ENCODE measurements around the gene GRID2. TPM values are rescaled to one million over a fixed set of nuclear protein-coding genes. Genes with fewer than 3 reads are reported as not detected.

GRID2 gene
- polyA plus RNA-seq, 1 of the 3 experiments (the other 2 are of a cell fraction): not detected

GRCh38 chr4:93751411-93751810, 1447.6 kb downstream of the GRID2 start (continued):
- TF ChIP-seq POLR2AphosphoS5 (IDR thresholded peaks at IDR 0.05; ENCODE audit: low read depth, low read length): no peak
- no peak for TF ChIP-seq GABPA (IDR thresholded peaks at IDR 0.05; ENCODE audit: low read depth)
- no peak for TF ChIP-seq TCF12 (IDR thresholded peaks at IDR 0.05)
- no peak for TF ChIP-seq NRF1 (IDR thresholded peaks at IDR 0.05; ENCODE audit: low read depth, low read length)

- no peak overlapping the region for H3K4me3 ChIP-seq (ENCODE audit: low read depth in 2 of 2, low read length in 1 of 2)
- H3K9me3 ChIP-seq: no peaks in the 10 kb centered on the region
- H3K4me1 ChIP-seq (ENCODE audit: control insufficient read depth in 1 of 2, insufficient read depth in 2 of 2, low read depth in 1 of 2, low read length in 1 of 2): peaks cover 0 to 4% of the 10 kb centered on the region in 2 experiments; a peak in 2 of 4 replicates
- ChIA-PET CTCF (interaction anchor here (1.2 to 1.7 kb wide), 3 partner anchors 8 to 22 kb away, joined by 3 read pairs; no protein-coding TSS in a partner anchor), POLR2A (no interaction called here)
- H3K36me3 ChIP-seq (replicated peaks in 1 of 2; ENCODE audit: control insufficient read depth in 1 of 2, insufficient read depth in 2 of 2, low read length in 1 of 2): no peaks in the 10 kb centered on the region
- H3K27me3 ChIP-seq (ENCODE audit: insufficient read depth): no peaks in the 10 kb centered on the region
- H3F3A ChIP-seq (replicated peaks; ENCODE audit: insufficient read depth): no peaks in the 10 kb centered on the region
- H3K4me2 ChIP-seq: no peak overlapping the region
- TF ChIP-seq RCOR1 (IDR thresholded peaks at IDR 0.05; ENCODE audit: low read length) (no peak), MXI1 (IDR thresholded peaks at IDR 0.05; ENCODE audit: low read depth, low read length) (no peak), REST (IDR thresholded peaks at IDR 0.05; ENCODE audit: low read depth, low read length) (no peak), JUND (IDR thresholded peaks at IDR 0.05) (no peak), EP300 (IDR thresholded peaks at IDR 0.05; ENCODE audit: borderline replicate concordance in 1 of 2, low read depth in 1 of 2, low read length in 1 of 2) (no peak), IRF3 (IDR thresholded peaks at IDR 0.05; ENCODE audit: low read depth, low read length) (no peak), ZBTB33 (IDR thresholded peaks at IDR 0.05; ENCODE audit: borderline replicate concordance, low read depth) (no peak), RFX5 (IDR thresholded peaks at IDR 0.05; ENCODE audit: low read length) (no peak), NRF1 (IDR thresholded peaks at IDR 0.05; ENCODE audit: low read depth, low read length) (no peak)
- no peak overlapping the region for H3K27ac ChIP-seq (ENCODE audit: low read depth in 2 of 2, low read length in 1 of 2)
- H4K20me1 ChIP-seq (ENCODE audit: insufficient read depth): no peaks in the 10 kb centered on the region
- no peaks in the 10 kb centered on the region for H3K79me2 ChIP-seq (ENCODE audit: insufficient read depth)
- no peaks in the 10 kb centered on the region for H3K9me2 ChIP-seq
- no peak for DNase-seq
- no peak overlapping the region for H3K9ac ChIP-seq
- H2AFZ ChIP-seq (ENCODE audit: low read depth): no peak overlapping the region
- 62% methylated on average over 2 of the region's 2 CpGs for WGBS (ENCODE audit: low lambda C conversion rate)
Measured at GRCh38 chr4:93756101-93756500, 1452.3 kb downstream of the GRID2 start.

Measured in SK-N-SH (cell line).